ENCODE data around the gene FOXF2.

DNA sequence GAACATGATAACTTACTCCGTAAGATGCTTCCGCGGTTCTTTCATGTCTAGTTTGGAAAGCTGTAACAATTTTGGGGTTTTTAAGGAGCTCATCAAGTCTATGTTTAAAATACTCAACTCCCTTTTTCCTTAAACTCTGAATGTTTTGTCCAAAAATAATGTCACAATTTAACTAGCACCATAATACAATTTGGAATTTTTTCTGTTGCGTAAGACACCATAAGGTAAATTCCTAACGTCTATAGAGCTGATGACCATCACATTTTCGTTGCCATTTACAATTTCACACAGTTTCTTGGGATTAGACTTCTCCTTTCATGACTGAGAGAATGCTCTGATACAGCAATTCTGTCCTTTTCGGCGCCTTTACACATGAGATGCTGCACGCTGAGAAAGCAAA lies 26.7 kb upstream of the FOXF2 start:
- TF ChIP-seq, protein P1, sequence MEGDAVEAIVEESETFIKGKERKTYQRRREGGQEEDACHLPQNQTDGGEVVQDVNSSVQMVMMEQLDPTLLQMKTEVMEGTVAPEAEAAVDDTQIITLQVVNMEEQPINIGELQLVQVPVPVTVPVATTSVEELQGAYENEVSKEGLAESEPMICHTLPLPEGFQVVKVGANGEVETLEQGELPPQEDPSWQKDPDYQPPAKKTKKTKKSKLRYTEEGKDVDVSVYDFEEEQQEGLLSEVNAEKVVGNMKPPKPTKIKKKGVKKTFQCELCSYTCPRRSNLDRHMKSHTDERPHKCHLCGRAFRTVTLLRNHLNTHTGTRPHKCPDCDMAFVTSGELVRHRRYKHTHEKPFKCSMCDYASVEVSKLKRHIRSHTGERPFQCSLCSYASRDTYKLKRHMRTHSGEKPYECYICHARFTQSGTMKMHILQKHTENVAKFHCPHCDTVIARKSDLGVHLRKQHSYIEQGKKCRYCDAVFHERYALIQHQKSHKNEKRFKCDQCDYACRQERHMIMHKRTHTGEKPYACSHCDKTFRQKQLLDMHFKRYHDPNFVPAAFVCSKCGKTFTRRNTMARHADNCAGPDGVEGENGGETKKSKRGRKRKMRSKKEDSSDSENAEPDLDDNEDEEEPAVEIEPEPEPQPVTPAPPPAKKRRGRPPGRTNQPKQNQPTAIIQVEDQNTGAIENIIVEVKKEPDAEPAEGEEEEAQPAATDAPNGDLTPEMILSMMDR (IDR thresholded peaks at IDR 0.05) = no peak
- TF ChIP-seq POLR2AphosphoS5 (IDR thresholded peaks at IDR 0.05) (no peak), POLR2A (IDR thresholded peaks at IDR 0.05) (no peak)
